Eye (tissue), 1 donor: ENCODE measurements around the gene RBM6.
"Not testable (repeated sequence)": the region's sequence is repeated elsewhere in the genome, so short reads cannot be mapped to it uniquely, and the experiment has no call there.

Experiments
- DNase-seq: peaks from one replicate; pipeline ENCODE4 v3.0.0-alpha.2; 2015

RBM6 gene

DNA sequence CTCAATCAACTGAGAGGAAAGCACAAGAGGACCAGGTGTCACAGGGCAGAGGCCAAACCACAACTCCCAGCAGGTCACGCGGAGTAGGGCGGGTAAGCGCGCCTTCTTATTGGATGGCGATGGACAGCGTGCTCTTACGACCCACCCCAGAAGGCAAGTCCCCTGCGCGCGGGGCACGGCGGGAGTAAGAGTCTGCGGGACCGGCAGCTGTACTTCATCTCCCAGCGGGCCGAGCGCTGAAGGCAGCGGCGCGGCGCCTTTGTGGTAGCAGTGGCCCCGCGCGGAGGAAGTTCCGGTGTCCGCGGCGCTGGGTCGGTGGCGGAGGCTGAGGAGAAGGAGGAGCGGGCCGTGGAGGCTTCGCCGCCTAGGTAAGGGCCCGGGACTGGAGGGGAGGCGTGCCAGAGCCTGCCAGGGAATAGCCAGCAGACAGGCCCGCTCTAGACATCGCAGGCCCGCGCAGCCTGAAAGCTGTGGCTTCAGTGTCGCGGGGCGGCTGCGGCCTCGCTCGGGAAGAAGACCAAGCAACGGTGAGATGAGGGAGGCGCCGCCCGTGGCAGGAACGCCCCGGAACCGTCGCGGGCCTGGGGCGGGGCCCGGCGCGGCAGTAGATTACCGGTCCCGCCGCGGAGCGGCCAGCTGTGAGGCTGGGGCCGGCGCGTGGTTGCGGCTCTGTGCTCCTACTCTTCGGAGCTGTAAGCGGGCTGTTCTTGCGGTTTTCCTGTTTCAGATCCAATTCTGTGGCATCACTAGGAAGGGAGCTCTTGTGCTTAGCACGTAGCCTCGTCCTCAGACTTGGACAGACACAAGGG is at the start of gene RBM6:
RBM6 (plus strand) TSS at position 293 of the 809 bp plus-strand sequence. CDS start 22,492 bp downstream, outside the sequence.
- DNase-seq, result peak; percentile 98

- no peak for DNase-seq
Observed at GRCh38 chr3:49895791-49896190, 44.2 kb upstream of the RBM6 start.

DNA sequence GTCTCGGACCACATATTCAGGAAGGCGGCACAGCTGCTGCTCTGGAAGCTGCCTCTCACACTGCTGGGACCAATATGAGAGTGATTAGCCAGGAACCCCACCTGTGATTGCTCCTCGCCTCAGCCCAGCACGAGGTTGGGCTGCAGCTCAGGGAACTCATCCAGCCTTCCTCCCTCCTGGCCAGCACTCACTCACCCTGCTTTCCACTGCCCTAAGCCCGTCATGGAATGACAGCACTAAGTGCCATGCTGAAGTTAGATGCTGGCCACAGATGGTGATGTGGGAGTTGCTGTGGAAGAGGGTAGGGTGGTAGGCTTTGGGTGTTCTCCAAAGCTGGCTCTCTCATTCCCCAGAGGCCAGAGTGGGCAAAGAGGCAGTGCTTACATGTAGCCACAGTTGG is 43.6 kb upstream of the RBM6 start:
- no peak for DNase-seq

DNA sequence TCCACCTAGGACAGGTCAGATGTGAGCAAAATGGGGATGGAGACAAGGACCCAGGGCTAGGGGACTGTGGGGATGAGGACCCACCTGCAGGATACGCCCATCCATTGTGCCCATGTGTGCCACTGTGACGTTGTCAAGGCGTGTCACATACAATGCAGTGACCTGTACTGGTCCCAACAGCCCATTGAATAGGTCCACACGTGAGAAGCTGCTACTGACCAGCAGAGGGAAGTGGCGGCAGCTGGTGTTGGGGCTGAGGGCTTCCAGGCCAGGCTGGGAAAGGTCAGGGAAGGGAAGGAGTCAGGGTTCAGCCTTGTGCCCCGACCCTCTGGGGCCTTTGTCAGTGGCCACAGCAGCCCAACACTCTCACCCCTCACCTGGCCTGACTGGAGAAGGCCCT is 41.0 kb upstream of the RBM6 start:
- DNase-seq, result no peak

- peak; percentile 46 for DNase-seq
Observed at GRCh38 chr3:49899815-49900214, 40.1 kb upstream of the RBM6 start.

- no peak for DNase-seq
Observed at GRCh38 chr3:49900491-49901153, 39.3 kb upstream of the RBM6 start.

DNA sequence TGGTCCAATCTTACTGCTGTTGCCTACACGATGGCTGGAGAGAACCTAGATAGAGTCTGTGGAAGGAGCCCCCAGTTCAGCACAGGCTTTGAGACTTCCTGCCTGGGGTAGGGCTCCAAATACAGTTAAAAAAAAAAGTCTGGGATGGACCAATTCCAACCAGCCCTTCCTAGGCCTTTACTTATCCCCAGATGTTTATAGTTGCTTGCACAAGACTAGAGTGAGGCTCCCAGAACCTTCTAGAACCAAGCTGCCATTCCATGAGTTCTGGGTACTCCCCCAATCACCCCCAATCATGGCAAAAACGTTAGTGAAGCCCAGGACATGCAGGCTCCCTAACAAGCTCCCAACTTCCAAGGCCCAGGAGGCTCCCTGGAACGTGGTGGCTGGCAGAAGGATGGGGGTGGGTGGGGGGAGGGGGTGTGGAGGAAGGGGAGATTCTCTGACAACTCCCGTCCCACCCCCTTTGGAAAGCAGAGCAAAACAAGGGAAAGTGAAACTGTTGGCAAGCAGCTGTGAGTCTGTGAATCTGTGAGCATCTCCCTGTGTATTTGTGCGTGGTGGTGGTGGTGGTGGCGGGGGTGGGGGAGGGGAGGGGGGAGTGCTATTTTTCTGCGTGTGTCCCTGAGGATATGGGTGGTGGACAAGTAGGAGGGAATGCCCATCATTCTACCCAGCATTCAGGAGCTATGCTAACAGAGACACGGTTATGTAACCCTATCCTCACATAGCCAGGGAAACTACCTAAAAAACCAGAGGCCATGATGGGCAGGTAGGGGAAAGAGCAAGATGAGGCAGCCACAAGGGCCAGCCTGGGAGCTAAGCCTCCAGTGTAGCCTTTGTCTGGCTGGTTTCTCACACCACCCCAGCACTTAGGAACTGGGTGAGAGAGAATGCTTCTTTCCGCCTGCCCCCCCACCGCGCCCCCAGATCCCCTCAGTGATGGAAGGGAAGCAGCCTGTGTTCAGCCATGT is 38.3 kb upstream of the RBM6 start:
- no peak for DNase-seq

DNA sequence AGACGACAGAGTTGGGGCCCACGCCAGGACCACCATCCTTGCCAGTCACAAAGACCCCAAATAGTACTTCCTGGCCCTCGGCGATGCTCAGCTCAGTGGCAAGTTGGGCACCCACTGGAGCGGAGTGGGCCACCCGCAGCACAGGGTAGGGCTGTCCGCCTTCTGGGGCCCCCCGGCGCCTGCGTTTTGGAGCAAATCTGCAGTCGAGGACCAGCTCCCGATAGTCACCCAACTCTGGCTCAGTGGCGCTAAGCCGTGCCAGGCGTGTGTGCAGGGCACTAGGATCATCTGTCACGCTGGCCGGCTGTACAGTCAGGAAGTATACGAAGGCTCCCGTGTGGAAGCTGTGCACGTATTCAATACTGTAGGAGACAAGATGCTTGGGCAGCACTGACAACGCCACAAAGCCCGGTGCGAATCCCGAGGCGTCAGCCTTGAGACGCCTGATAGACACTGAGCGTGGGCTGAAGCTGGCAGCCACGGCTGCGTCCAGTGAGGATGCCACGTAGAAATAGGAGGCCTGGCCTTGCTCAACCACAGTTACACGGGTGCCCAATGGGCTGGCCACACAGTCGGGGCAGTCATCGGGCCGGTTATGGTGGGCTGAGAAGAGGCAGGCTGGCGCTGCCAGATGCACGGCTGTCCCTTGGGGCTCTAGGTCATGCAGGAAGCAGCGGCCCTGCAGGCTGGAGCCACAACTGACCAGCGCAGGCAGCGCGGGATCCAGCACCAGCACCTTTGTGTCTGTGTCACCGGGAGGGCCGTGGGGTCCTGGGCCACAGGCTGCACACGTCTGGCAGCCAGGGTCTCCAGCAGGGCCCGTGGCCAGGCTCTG is 37.2 kb upstream of the RBM6 start:
- DNase-seq, result no peak

DNA sequence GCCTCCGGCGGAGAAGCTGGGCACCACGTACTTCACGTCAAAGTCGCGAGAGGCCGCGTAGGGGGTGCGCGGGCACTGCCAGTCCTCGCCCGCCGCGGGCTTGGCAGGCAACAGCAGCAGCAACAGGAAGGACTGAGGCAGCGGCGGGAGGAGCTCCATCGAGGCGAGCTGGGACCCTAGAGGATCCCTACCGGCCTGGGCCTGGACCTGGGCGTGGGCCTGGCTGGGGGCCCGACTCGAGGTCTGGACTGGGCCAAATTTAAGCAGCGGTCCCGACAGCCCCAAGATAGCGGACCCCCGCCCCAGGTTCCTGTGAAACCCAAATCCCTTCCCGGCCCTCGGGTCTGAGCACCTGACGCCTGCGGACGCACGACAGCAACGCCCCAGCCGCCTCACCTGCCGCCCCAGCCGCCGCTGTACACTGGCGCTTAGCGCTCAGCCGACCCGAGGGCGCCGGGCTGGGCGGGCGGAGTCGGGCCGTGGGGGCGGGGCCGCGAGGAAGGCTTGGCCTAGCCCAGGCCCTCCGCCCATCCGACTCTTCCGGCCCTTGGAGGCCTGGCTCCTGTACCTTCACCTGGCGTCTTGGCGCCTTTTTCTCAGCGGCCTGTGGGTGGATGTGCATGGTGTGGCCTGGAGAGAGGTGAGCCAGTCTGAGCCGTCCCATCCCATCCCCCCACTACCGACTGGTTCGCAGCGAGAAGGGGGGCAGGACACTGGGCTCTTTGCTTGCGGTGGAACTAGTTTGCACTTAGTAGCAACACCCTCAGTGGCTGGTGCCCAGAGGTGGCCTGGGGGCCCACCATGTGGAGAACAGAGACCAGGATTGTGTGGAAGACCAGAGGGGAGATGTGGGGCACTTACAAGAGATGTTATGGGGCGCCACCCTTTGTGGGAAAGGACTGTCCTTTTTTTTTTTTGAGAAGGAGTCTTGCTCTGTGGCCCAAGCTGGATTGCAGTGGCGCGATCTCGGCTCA is 36.2 kb upstream of the RBM6 start, which contains the start of gene MST1R:
MST1R (minus strand) TSS at position 423 of the 974 bp plus-strand sequence; CDS start at position 159, 264 bp downstream.
- peak; percentile 70 for DNase-seq

DNA sequence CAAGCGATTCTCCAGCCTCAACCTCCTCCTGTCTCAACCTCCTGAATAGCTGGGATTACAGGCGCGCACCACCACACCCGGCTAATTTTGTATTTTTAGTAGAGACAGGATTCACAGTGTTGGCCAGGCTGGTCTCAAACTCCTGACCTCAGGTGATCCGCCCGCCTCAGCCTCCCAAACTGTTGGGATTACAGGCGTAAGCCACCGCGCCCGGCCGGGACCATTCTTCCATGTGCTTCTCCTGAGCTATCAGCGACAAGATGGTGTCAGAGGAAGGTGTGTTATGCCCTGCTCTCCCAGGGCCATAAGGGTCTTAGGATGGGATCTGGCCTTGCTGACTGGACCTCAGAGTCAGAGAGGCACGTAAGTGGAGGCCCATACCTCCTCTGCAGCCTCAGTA is 35.5 kb upstream of the RBM6 start:
- not testable (repeated sequence) for DNase-seq

GRCh38 chr3:49906073-49906743 is 33.7 kb upstream of the RBM6 start:
- peak; percentile 61 for DNase-seq

GRCh38 chr3:49908373-49909199 is 31.4 kb upstream of the RBM6 start:
- no peak for DNase-seq

- DNase-seq, result peak; percentile 60
Observed at GRCh38 chr3:49910409-49911123, 29.4 kb upstream of the RBM6 start.

GRCh38 chr3:49911124-49911420 is 28.9 kb upstream of the RBM6 start:
- no peak for DNase-seq

- no peak for DNase-seq
Observed at GRCh38 chr3:49911611-49912010, 28.3 kb upstream of the RBM6 start.

DNA sequence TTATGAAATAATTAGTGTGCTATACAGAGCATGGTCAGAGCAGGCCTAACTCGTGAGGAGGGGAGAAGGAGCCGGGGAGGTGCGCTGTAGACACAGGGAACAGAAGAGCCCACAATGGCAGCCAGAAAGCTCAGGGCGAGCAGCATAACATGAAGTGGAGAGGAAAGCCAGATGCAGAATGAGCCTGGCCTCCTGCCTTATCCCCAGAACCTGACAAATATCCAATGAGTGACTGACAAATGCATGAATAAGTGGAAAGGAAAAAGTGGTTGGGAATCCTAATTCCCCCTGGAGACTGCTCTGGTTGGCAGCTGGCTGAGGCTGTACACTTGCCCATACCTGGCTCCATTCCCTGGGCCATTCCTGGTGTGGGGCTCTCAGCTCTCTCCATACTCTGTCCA is 27.1 kb upstream of the RBM6 start:
- DNase-seq, result no peak

- no peak for DNase-seq
Observed at GRCh38 chr3:49914906-49915305, 25.0 kb upstream of the RBM6 start.

DNA sequence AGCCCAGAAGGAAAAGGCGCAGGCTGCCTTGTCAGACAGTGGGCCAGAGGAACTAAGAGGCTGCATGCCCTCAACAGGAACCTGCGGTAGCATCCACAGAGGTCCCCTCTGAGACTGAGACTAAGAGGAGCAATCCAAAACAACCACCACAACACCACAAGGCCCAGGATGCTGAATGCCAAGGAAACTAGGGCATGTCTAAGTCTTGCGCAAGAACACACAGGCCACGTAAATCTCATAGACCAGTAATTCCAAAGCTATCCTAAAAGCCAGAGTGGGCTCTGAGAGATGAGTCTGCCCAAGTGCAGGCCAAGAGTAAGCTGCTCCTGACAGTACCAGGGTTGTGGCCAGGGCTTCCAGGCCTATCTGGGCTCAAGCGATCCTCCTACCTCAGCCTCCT is 23.3 kb upstream of the RBM6 start:
- no peak for DNase-seq
